ENCODE data around the gene DPP8.

DPP8 gene

DNA sequence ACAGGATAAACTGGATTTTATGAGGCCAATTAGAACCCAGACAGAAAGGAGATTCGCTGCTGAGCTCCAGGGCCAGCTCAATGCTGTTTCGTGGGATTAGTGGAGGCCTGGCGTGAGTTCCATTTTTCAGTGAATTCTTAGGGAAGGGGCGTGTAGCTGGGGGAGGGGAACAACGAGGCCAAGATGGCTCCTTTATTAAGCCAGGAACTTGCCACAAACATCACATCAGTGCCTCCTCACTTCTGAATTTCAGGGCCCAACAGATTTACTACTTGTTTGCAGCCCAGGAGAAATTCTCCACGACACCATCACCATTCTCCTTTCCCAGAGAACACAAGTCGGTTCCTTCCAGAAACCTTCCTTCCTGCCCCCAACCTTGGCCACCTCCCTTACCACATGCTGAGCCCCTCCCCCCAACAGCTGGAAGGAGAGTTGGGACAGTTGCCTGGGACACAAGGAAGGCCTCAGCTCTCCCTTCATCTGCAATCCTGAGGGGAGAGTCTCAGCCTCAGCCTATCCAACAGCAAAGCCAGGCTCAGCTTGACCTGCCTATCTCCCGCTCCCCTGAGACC is 100.6 kb downstream of the DPP8 start:
- Histone ChIP-seq H3K9me3 (ENCODE audit: low read length) (no peaks in the 10 kb centered on the region), H4K20me1 (ENCODE audit: insufficient read depth, low read length) (no peaks in the 10 kb centered on the region), H3K27me3 (ENCODE audit: insufficient read depth, low read length) (peaks cover 10% of the 10 kb centered on the region; the same call in 1 of the 2 replicates), H2AFZ (ENCODE audit: low read length) (no peak overlapping the region), H3K4me1 (ENCODE audit: insufficient read depth, low read length, severe bottlenecking) (peaks cover 3% of the 10 kb centered on the region), H3K4me3 (ENCODE audit: low read depth, low read length, poor library complexity, severe bottlenecking) (no peak overlapping the region), H3K36me3 (ENCODE audit: insufficient read depth, low read length) (no peaks in the 10 kb centered on the region), H3K9me2 (ENCODE audit: low read depth, low read length) (no peaks in the 10 kb centered on the region), H3F3A (ENCODE audit: insufficient read depth, low read length) (no peaks in the 10 kb centered on the region), H3K27ac (ENCODE audit: low read depth, low read length, poor library complexity, severe bottlenecking) (no peak overlapping the region), H3K9ac (ENCODE audit: low read length) (no peak overlapping the region), H3K79me2 (ENCODE audit: insufficient read depth, low read length) (no peaks in the 10 kb centered on the region), H3K4me2 (ENCODE audit: low read length) (no peak overlapping the region)
- no peak for TF ChIP-seq EZH2 (IDR thresholded peaks at IDR 0.05; ENCODE audit: borderline replicate concordance, low read length)
- TF ChIP-seq, protein P1, sequence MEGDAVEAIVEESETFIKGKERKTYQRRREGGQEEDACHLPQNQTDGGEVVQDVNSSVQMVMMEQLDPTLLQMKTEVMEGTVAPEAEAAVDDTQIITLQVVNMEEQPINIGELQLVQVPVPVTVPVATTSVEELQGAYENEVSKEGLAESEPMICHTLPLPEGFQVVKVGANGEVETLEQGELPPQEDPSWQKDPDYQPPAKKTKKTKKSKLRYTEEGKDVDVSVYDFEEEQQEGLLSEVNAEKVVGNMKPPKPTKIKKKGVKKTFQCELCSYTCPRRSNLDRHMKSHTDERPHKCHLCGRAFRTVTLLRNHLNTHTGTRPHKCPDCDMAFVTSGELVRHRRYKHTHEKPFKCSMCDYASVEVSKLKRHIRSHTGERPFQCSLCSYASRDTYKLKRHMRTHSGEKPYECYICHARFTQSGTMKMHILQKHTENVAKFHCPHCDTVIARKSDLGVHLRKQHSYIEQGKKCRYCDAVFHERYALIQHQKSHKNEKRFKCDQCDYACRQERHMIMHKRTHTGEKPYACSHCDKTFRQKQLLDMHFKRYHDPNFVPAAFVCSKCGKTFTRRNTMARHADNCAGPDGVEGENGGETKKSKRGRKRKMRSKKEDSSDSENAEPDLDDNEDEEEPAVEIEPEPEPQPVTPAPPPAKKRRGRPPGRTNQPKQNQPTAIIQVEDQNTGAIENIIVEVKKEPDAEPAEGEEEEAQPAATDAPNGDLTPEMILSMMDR (IDR thresholded peaks at IDR 0.05; ENCODE audit: low read length), result no peak

DNA sequence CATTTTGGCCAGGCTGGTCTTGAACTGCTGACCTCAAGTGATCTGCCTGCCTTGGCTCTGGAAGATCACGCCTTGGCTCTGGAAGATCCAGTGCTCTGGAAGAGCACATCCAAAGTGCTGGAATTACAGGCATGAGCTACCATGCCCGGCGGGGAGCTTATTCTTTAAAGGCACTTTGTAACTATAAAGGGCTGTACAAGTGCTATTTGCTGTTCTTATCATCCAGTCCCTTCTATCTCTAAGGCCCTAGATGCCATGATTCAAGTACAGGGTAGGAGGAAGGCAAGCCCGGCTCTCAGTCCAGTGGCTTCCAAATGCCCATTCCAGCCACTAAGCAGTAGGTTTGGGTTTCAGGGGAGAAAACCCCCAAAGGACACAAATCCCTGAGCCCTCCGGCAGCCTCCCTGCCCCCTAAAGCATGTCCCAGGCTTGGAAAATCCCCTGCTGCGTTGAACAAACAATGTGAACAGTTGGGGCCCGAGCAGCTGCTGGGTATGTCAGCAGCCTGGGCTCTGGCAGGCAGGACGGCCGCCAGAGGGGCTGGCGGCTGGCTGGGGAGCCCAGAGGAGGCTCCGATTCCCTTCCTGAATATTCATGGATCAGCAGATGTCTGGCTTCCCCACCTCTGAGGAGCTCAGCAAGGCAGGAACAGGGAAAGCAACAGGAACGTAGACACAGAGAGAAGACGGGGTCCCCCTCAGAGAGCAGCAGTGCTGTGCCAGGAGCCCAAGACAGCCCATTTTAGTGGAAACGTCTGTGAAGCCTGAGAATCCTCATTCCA is 102.5 kb downstream of the DPP8 start:
- Histone ChIP-seq H4K20me1 (ENCODE audit: insufficient read depth, low read length) (no peaks in the 10 kb centered on the region), H3K9me3 (ENCODE audit: low read length) (no peaks in the 10 kb centered on the region), H3K27ac (ENCODE audit: low read depth, low read length, poor library complexity, severe bottlenecking) (no peak overlapping the region), H3K9ac (ENCODE audit: low read length) (no peak overlapping the region), H3K9me2 (ENCODE audit: low read depth, low read length) (no peaks in the 10 kb centered on the region), H3K4me2 (ENCODE audit: low read length) (no peak overlapping the region), H3K4me1 (ENCODE audit: insufficient read depth, low read length, severe bottlenecking) (no peaks in the 10 kb centered on the region), H3K4me3 (ENCODE audit: low read depth, low read length, poor library complexity, severe bottlenecking) (no peak overlapping the region), H3F3A (ENCODE audit: insufficient read depth, low read length) (no peaks in the 10 kb centered on the region), H3K79me2 (ENCODE audit: insufficient read depth, low read length) (no peaks in the 10 kb centered on the region), H2AFZ (ENCODE audit: low read length) (no peak overlapping the region), H3K36me3 (ENCODE audit: insufficient read depth, low read length) (no peaks in the 10 kb centered on the region), H3K27me3 (ENCODE audit: insufficient read depth, low read length) (0 out of 2 replicates have a peak, but pooled peaks cover 10% of the 10 kb centered on the region)
- TF ChIP-seq, protein P1 (IDR thresholded peaks at IDR 0.05; ENCODE audit: low read length), result no peak
- TF ChIP-seq EZH2 (IDR thresholded peaks at IDR 0.05; ENCODE audit: borderline replicate concordance, low read length), result no peak

DNA sequence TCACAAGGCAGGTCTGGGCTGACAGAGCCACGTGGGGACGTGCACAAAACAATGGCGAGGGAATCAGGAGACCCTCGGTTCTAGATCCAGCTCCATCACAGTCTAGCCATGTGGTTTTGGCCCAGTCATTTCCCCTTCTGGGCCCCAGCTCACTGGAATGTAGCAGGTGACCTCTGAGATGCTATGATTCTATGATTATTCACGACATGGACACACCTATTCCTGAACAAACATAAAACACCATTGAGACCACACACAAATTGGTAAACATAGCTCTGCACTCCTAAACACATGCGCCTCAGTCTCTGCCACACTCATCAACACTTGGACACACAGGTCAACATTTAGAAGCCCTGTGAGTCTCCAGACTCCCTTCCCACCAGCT is 103.7 kb downstream of the DPP8 start:
- peaks cover 7% of the 10 kb centered on the region for H3K4me1 ChIP-seq (ENCODE audit: insufficient read depth, low read length, severe bottlenecking)

More for the DNA sequence above, 103.7 kb downstream of the DPP8 start:
- H3F3A ChIP-seq (ENCODE audit: insufficient read depth, low read length), result no peaks in the 10 kb centered on the region
- no peaks in the 10 kb centered on the region for H3K36me3 ChIP-seq (ENCODE audit: insufficient read depth, low read length)
- 0 out of 2 replicates have a peak, but pooled peaks cover 10% of the 10 kb centered on the region for H3K27me3 ChIP-seq (ENCODE audit: insufficient read depth, low read length)
- no peaks in the 10 kb centered on the region for H3K9me2 ChIP-seq (ENCODE audit: low read depth, low read length)
- no peak overlapping the region for H3K4me2 ChIP-seq (ENCODE audit: low read length)
- no peak overlapping the region for H2AFZ ChIP-seq (ENCODE audit: low read length)
- H3K4me3 ChIP-seq (ENCODE audit: low read depth, low read length, poor library complexity, severe bottlenecking), result no peak overlapping the region
- H3K79me2 ChIP-seq (ENCODE audit: insufficient read depth, low read length), result no peaks in the 10 kb centered on the region
- H3K9me3 ChIP-seq (ENCODE audit: low read length), result no peaks in the 10 kb centered on the region
- no peak overlapping the region for H3K27ac ChIP-seq (ENCODE audit: low read depth, low read length, poor library complexity, severe bottlenecking)
- no peaks in the 10 kb centered on the region for H4K20me1 ChIP-seq (ENCODE audit: insufficient read depth, low read length)
- no peak for TF ChIP-seq EZH2 (IDR thresholded peaks at IDR 0.05; ENCODE audit: borderline replicate concordance, low read length)
- TF ChIP-seq, protein P1 (IDR thresholded peaks at IDR 0.05; ENCODE audit: low read length), result no peak
- H3K9ac ChIP-seq (ENCODE audit: low read length), result no peak overlapping the region

Measured in OCI-LY1 (cell line).